ENCODE results near the gene EPHA6.

DNA sequence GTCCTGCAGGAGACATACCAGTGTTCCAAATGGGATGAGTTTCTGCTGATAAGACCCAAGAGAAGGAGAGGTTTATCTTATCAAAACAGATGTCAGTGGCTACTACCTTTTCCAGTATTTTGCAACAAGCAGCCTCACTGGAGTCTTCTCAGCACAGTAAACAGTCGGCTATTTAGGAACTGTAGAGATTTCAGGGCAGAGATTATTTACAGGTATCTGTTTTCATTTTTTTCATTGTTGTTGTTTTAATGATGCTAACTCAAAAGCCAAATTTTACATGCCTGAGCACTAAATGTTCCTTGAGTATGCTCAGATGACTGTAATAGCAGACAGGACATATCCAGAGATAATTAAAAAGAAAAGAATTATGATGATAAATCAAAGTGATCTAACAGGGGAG, 252.1 kb downstream of the EPHA6 start:
- TF ChIP-seq, protein P1, sequence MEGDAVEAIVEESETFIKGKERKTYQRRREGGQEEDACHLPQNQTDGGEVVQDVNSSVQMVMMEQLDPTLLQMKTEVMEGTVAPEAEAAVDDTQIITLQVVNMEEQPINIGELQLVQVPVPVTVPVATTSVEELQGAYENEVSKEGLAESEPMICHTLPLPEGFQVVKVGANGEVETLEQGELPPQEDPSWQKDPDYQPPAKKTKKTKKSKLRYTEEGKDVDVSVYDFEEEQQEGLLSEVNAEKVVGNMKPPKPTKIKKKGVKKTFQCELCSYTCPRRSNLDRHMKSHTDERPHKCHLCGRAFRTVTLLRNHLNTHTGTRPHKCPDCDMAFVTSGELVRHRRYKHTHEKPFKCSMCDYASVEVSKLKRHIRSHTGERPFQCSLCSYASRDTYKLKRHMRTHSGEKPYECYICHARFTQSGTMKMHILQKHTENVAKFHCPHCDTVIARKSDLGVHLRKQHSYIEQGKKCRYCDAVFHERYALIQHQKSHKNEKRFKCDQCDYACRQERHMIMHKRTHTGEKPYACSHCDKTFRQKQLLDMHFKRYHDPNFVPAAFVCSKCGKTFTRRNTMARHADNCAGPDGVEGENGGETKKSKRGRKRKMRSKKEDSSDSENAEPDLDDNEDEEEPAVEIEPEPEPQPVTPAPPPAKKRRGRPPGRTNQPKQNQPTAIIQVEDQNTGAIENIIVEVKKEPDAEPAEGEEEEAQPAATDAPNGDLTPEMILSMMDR (conservative IDR thresholded peaks at IDR 0.05; ENCODE audit: low read depth, low read length), result no peak
- TF ChIP-seq EZH2phosphoT487 (IDR thresholded peaks at IDR 0.05; ENCODE audit: borderline replicate concordance, low read length), result no peak
